Measurements from ENCODE around the gene SMAP1.

DNA sequence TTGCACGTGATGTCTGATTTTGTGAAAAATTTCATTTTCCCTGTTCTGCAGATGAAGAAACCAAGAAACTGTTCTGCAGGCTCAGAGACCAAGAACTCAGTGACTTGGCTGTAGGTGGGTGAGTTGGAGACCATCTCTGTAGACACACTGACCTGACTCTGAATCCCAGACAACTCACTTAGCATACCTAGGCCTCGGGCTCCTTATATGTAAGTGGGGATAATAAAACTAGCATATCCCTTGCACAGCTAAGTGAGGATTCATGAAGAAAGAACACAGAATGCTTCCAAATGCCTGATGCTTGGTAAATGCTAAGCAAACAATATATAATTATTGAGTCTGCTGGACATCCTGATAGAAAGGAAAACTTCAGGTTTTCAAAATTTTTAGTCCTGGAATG lies 218.4 kb downstream of the SMAP1 start:
- TF ChIP-seq, protein P1, sequence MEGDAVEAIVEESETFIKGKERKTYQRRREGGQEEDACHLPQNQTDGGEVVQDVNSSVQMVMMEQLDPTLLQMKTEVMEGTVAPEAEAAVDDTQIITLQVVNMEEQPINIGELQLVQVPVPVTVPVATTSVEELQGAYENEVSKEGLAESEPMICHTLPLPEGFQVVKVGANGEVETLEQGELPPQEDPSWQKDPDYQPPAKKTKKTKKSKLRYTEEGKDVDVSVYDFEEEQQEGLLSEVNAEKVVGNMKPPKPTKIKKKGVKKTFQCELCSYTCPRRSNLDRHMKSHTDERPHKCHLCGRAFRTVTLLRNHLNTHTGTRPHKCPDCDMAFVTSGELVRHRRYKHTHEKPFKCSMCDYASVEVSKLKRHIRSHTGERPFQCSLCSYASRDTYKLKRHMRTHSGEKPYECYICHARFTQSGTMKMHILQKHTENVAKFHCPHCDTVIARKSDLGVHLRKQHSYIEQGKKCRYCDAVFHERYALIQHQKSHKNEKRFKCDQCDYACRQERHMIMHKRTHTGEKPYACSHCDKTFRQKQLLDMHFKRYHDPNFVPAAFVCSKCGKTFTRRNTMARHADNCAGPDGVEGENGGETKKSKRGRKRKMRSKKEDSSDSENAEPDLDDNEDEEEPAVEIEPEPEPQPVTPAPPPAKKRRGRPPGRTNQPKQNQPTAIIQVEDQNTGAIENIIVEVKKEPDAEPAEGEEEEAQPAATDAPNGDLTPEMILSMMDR (IDR thresholded peaks at IDR 0.05; ENCODE audit: borderline replicate concordance, extremely low read depth, low read length, poor library complexity, severe bottlenecking) = no peak
- TF ChIP-seq EZH2 (IDR thresholded peaks at IDR 0.05; ENCODE audit: borderline replicate concordance, low read depth, low read length, severe bottlenecking) = no peak

All from DND-41 (cell line).